ENCODE results near the gene SPTLC3.

Gene SPTLC3

DNA sequence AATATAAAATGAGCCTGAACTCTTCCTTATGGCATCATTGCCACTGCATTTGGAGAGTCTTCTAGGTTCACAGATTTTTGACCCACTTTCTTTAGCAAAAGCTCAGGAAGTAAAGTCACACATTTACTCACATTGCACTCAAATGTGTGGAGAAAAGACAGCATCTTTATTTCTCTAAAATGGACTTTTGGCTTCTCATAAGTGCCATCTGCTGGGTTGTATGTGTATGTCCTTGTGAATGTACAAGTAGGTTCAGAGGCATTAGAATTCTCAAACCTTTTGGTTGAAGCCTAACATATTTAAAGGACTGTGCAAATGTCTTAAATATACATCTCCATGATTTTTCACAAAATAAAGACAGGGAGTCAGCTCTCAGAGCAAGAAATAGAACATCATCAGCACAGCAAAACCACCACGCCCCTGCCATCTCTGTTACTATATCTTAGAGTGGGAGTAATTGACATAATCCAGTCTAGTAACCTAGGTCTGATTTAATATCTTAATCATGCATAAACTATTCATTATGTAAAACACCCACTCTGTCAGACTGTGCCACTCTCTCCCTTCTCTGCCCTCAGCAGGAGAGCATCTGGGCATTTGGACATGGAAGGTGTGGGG is 42.2 kb upstream of the SPTLC3 start:
- H3K4me3 ChIP-seq (ENCODE audit: low read depth, low read length): no peak overlapping the region
- TF ChIP-seq CTCF (IDR thresholded peaks at IDR 0.05; ENCODE audit: borderline replicate concordance, insufficient read depth, low read depth, low read length): no peak

DNA sequence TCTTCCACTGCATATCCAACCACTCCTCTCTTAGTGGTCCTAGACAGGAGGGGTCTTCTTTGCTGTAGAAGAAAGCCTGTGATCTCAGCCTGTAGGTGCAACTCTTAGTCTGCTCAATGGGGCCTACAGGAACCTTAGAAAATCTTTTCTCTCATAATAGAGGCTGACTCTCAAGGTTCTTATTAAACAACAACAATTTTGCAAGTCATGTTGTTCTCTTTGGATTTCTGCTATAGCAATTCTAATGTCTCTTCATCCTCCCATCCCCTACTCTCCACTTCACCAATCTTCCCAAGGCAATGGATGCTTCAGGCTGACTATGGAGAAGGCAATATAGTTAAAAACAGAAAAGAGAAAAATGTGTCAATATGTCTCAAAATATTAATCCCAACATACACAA is 40.8 kb upstream of the SPTLC3 start:
- H3K4me3 ChIP-seq (ENCODE audit: low read depth, low read length): no peak overlapping the region
- no peak for TF ChIP-seq CTCF (IDR thresholded peaks at IDR 0.05; ENCODE audit: borderline replicate concordance, insufficient read depth, low read depth, low read length)

GRCh38 chr20:12968472-12968871 is 40.3 kb upstream of the SPTLC3 start:
- no peak for TF ChIP-seq CTCF (IDR thresholded peaks at IDR 0.05; ENCODE audit: borderline replicate concordance, insufficient read depth, low read depth, low read length)
- no peak overlapping the region for H3K4me3 ChIP-seq (ENCODE audit: low read depth, low read length)

GRCh38 chr20:12969071-12969669 is 39.6 kb upstream of the SPTLC3 start:
- TF ChIP-seq CTCF (IDR thresholded peaks at IDR 0.05; ENCODE audit: borderline replicate concordance, insufficient read depth, low read depth, low read length): no peak
- H3K4me3 ChIP-seq (ENCODE audit: low read depth, low read length): no peak overlapping the region

DNA sequence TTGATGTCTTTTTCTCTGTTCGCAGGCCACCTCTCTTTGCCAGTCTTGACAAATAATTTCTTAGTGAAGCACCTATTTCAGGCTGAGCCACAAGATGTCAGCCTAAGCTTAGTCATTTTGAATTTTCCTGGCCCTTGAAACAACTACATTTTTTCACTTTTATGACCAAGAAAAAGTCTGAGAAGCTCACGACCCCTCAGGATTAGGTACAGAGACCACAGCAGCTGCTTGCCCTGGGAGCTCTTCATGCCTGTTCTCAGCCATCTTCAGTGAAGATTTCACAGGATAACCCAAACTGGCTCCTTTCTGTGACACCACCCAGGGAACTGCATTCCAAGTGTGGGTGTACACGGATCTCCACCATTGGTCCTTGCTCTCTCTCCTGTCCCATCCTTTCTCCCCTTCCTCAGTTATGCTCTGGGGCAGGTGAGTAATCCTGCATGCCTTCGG is 38.4 kb upstream of the SPTLC3 start:
- no peak overlapping the region for H3K4me3 ChIP-seq (ENCODE audit: low read depth, low read length)
- no peak; the same call in 1 of the 2 replicates for TF ChIP-seq CTCF (IDR thresholded peaks at IDR 0.05; ENCODE audit: borderline replicate concordance, insufficient read depth, low read depth, low read length)

DNA sequence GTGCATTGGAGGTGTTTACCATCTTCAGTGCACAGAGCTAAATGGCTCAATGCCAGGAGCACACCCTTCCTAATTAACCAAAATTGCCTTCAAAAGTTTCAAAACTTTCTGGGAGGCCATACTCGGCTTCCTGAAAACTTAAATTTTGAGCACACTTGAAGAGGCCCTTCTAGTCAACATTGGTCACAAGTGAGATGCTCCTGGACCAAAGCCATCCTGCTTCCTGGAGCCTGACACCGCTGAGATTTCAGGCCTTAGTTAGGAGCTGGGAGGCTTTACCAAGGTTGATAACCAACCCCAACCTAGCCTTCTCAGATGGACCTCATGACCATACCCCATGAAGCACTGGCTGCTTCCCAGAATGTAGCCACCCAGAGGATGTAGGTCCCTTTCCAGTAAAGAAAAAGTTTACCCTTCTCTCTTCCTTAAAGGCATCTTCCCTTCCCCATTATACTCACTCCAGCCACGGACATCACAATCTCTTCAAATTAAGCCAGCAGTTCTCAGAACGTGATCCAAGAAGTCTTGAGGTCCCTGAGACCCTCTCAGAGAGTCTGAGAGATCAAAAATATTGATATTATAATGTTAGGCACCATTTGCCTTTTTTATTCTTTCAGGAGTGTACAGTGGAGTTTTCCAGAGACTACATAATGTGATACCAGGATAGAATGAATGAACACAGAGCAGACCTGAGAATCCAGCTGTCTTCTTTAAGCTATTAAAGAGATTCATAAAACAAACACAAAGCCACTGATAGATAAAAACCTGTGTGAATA is 32.8 kb upstream of the SPTLC3 start:
- H3K4me3 ChIP-seq (ENCODE audit: low read depth, low read length): no peak overlapping the region
- no peak for TF ChIP-seq CTCF (IDR thresholded peaks at IDR 0.05; ENCODE audit: borderline replicate concordance, insufficient read depth, low read depth, low read length)

Data from GM12875 (cell line).